Panc1 (cell line): ENCODE results near the gene HMOX1.

Source experiments
- POLR2AphosphoS5 ChIP-seq: IDR thresholded peaks from 2 replicates; pipeline ENCODE4 v1.6.1; 2012; ENCODE audit warnings: mild to moderate bottlenecking, low read depth, low read length, moderate library complexity
- SIN3A ChIP-seq: IDR thresholded peaks from 2 replicates; pipeline ENCODE4 v1.6.1; 2012; ENCODE audit warnings: low read depth, mild to moderate bottlenecking, low read length, moderate library complexity, borderline replicate concordance; ENCODE audit not compliant: insufficient read depth
- TCF7L2 ChIP-seq: IDR thresholded peaks from 2 replicates; pipeline ENCODE4 v1.6.1; 2011; ENCODE audit warnings: mild to moderate bottlenecking, low read depth, low read length, inconsistent platforms
- TF ChIP-seq, protein P1 (sequence below): fragments of 450-650 bp; IDR thresholded peaks from 2 replicates; pipeline ENCODE4 v1.5.1; 2017; ENCODE audit warnings: mild to moderate bottlenecking
- TF ChIP-seq, protein P2 (sequence below), 2 experiments: IDR thresholded peaks; 2 replicates each; pipeline ENCODE4 v1.6.1; 2011 to 2012; ENCODE audit warnings: low read depth in 2 of 2, control low read depth in 1 of 2, low read length in 1 of 2, mild to moderate bottlenecking in 1 of 2, moderate library complexity in 1 of 2; ENCODE audit not compliant: insufficient read depth in 1 of 2

DNA sequence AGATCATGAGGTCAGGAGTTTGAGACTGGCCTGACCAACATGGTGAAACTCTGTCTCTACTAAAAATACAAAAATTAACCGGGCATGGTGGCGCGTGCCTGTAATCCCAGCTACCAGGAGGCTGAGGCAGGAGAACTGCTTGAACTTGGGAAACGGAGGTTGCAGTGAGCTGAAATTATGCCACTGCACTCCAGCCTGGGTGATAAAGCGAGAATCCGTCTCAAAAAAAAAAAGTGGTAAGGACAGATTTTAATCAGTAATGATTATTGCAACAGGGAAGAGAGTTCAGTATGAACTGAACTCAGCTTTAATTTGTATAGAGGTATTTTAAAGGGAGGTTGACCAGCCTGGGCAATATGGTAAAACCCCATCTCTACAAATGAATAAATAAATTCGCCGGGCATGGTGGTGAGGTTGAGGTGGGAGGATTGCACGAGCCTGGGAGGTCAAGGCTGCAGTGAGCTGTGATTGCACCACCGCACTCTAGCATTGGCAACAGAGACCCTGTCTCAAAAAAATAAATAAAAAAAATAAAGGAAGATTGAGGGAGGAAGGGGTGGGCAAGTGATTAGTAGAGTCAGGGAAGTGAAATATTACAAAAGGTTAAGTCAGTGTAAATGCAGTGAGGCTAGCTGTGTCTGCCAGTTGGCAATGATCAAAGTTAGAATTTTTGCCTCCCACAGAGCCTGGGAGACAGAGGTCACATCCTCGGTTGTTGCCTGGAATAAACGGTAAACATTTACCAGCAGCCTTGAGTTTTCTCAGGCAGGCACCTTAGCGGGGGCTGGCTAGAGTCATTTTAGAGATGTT, 16.4 kb downstream of the HMOX1 start:
- TF ChIP-seq, protein P1, sequence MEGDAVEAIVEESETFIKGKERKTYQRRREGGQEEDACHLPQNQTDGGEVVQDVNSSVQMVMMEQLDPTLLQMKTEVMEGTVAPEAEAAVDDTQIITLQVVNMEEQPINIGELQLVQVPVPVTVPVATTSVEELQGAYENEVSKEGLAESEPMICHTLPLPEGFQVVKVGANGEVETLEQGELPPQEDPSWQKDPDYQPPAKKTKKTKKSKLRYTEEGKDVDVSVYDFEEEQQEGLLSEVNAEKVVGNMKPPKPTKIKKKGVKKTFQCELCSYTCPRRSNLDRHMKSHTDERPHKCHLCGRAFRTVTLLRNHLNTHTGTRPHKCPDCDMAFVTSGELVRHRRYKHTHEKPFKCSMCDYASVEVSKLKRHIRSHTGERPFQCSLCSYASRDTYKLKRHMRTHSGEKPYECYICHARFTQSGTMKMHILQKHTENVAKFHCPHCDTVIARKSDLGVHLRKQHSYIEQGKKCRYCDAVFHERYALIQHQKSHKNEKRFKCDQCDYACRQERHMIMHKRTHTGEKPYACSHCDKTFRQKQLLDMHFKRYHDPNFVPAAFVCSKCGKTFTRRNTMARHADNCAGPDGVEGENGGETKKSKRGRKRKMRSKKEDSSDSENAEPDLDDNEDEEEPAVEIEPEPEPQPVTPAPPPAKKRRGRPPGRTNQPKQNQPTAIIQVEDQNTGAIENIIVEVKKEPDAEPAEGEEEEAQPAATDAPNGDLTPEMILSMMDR: no peak
- no peak for TF ChIP-seq SIN3A
- TF ChIP-seq, protein P2, sequence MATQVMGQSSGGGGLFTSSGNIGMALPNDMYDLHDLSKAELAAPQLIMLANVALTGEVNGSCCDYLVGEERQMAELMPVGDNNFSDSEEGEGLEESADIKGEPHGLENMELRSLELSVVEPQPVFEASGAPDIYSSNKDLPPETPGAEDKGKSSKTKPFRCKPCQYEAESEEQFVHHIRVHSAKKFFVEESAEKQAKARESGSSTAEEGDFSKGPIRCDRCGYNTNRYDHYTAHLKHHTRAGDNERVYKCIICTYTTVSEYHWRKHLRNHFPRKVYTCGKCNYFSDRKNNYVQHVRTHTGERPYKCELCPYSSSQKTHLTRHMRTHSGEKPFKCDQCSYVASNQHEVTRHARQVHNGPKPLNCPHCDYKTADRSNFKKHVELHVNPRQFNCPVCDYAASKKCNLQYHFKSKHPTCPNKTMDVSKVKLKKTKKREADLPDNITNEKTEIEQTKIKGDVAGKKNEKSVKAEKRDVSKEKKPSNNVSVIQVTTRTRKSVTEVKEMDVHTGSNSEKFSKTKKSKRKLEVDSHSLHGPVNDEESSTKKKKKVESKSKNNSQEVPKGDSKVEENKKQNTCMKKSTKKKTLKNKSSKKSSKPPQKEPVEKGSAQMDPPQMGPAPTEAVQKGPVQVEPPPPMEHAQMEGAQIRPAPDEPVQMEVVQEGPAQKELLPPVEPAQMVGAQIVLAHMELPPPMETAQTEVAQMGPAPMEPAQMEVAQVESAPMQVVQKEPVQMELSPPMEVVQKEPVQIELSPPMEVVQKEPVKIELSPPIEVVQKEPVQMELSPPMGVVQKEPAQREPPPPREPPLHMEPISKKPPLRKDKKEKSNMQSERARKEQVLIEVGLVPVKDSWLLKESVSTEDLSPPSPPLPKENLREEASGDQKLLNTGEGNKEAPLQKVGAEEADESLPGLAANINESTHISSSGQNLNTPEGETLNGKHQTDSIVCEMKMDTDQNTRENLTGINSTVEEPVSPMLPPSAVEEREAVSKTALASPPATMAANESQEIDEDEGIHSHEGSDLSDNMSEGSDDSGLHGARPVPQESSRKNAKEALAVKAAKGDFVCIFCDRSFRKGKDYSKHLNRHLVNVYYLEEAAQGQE (IDR thresholded peaks at IDR 0.05; ENCODE audit: insufficient read depth in 1 of 2, low read depth in 2 of 2, low read length in 1 of 2): no peak
- TF ChIP-seq POLR2AphosphoS5: no peak
- peak; percentile 85 for TF ChIP-seq TCF7L2
